HL-60 (cell line): ENCODE measurements around the gene FGF21.

Experiments used
- DNase-seq, 2 experiments: peaks; one replicate each; pipeline ENCODE4 v3.0.0-alpha.2; 2010 to 2020; ENCODE audit warnings: low read depth in 1 of 2, low spot score in 1 of 2
- H3K27ac ChIP-seq: fragments of 250-450 bp; sonication (Bioruptor Pico); replicated peaks from 2 replicates; pipeline ENCODE4 v1.5.1; 2020; ENCODE audit warnings: mild to moderate bottlenecking, moderate library complexity
- H3K27me3 ChIP-seq: fragments of 250-450 bp; sonication (Bioruptor Pico); 2 replicates; pipeline ENCODE4 v1.5.1; 2021; ENCODE audit warnings: mild to moderate bottlenecking, moderate library complexity; ENCODE audit not compliant: insufficient read depth, poor library complexity, severe bottlenecking
- H3K4me3 ChIP-seq: replicated peaks from 2 replicates; pipeline ENCODE4 v1.5.1; 2011; ENCODE audit warnings: mild to moderate bottlenecking, control low read depth, low read length; ENCODE audit not compliant: insufficient read depth
- CTCF ChIP-seq: IDR thresholded peaks from one replicate; pipeline ENCODE4 v1.5.1; 2011; ENCODE audit warnings: low read length, control low read depth, inconsistent platforms; ENCODE audit not compliant: insufficient read depth
- GABPA ChIP-seq: IDR thresholded peaks from 2 replicates; pipeline ENCODE4 v1.6.1; 2012; ENCODE audit warnings: low read depth
- POLR2AphosphoS5 ChIP-seq: IDR thresholded peaks from 2 replicates; pipeline ENCODE4 v1.6.1; 2012; ENCODE audit warnings: low read depth
- SPI1 ChIP-seq: IDR thresholded peaks from 2 replicates; pipeline ENCODE4 v1.6.1; 2012; ENCODE audit warnings: low read depth, mild to moderate bottlenecking, borderline replicate concordance
- TF ChIP-seq, protein P1 (sequence below): IDR thresholded peaks from 2 replicates; pipeline ENCODE4 v1.6.1; 2012; ENCODE audit warnings: low read depth; ENCODE audit not compliant: insufficient replicate concordance

Gene FGF21

GRCh38 chr19:48735031-48735615, 20.2 kb upstream of the FGF21 start:
- DNase-seq, result no peak
- Histone ChIP-seq H3K27me3 (peaks cover 5% of the 10 kb centered on the region), H3K4me3 (no peak overlapping the region), H3K27ac (no peak overlapping the region)
- TF ChIP-seq, protein P1, sequence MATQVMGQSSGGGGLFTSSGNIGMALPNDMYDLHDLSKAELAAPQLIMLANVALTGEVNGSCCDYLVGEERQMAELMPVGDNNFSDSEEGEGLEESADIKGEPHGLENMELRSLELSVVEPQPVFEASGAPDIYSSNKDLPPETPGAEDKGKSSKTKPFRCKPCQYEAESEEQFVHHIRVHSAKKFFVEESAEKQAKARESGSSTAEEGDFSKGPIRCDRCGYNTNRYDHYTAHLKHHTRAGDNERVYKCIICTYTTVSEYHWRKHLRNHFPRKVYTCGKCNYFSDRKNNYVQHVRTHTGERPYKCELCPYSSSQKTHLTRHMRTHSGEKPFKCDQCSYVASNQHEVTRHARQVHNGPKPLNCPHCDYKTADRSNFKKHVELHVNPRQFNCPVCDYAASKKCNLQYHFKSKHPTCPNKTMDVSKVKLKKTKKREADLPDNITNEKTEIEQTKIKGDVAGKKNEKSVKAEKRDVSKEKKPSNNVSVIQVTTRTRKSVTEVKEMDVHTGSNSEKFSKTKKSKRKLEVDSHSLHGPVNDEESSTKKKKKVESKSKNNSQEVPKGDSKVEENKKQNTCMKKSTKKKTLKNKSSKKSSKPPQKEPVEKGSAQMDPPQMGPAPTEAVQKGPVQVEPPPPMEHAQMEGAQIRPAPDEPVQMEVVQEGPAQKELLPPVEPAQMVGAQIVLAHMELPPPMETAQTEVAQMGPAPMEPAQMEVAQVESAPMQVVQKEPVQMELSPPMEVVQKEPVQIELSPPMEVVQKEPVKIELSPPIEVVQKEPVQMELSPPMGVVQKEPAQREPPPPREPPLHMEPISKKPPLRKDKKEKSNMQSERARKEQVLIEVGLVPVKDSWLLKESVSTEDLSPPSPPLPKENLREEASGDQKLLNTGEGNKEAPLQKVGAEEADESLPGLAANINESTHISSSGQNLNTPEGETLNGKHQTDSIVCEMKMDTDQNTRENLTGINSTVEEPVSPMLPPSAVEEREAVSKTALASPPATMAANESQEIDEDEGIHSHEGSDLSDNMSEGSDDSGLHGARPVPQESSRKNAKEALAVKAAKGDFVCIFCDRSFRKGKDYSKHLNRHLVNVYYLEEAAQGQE, result no peak

- Histone ChIP-seq H3K27me3 (peaks cover 8% of the 10 kb centered on the region), H3K27ac (no peak overlapping the region), H3K4me3 (no peak overlapping the region)
- TF ChIP-seq CTCF, result no peak
- no peak for TF ChIP-seq SPI1
- TF ChIP-seq, protein P1, result no peak
- no peak for TF ChIP-seq GABPA
- TF ChIP-seq POLR2AphosphoS5, result no peak
- no peak for DNase-seq
These were observed 17.8 kb upstream of the FGF21 start for GRCh38 chr19:48737360-48737998.

- Histone ChIP-seq H3K27ac (no peak overlapping the region), H3K27me3 (peaks cover 8% of the 10 kb centered on the region), H3K4me3 (0 out of 2 replicates have a peak overlapping the region, but pooled peaks have one; percentile 2)
- TF ChIP-seq, protein P1, result no peak
- no peak for TF ChIP-seq CTCF
- TF ChIP-seq GABPA, result no peak
- TF ChIP-seq SPI1, result no peak
- no peak for TF ChIP-seq POLR2AphosphoS5
- peak; percentile 65 to 84 for DNase-seq
These were observed 16.5 kb upstream of the FGF21 start for GRCh38 chr19:48738557-48739403.
